ENCODE data around the gene NOL9.

- TF ChIP-seq CTCF (IDR thresholded peaks at IDR 0.05) = no peak
- no peak for TF ChIP-seq POLR2A (IDR thresholded peaks at IDR 0.05)
Observed at GRCh38 chr1:6491081-6491449, 63.2 kb downstream of the NOL9 start.
